Upper lobe of right lung (tissue), 1 donor: Measurements from ENCODE around the gene PRKN. TPM values are rescaled to one million over a fixed set of nuclear protein-coding genes. Genes with fewer than 3 reads are reported as not detected.

Experiments
- ATAC-seq: fragments of 200-7000 bp; cut with Tn5 transposase; one replicate; pipeline ENCODE4 v1.9.1; 2020; ENCODE audit warnings: mild to moderate bottlenecking, moderate library complexity
- DNase-seq: peaks from one replicate; pipeline ENCODE4 v3.0.0-alpha.2; 2020
- H3K27ac ChIP-seq: fragments of 200-600 bp; one replicate; pipeline ENCODE4 v1.8.0; 2022
- H3K27me3 ChIP-seq: fragments of 200-600 bp; one replicate; pipeline ENCODE4 v1.8.0; 2022; ENCODE audit warnings: mild to moderate bottlenecking
- H3K36me3 ChIP-seq: fragments of 200-600 bp; one replicate; pipeline ENCODE4 v1.8.0; 2022
- H3K4me1 ChIP-seq: fragments of 200-600 bp; one replicate; pipeline ENCODE4 v1.8.0; 2022
- H3K4me3 ChIP-seq: fragments of 200-600 bp; one replicate; pipeline ENCODE4 v1.8.0; 2022; ENCODE audit warnings: mild to moderate bottlenecking
- H3K9me3 ChIP-seq: fragments of 200-600 bp; one replicate; pipeline ENCODE4 v1.8.0; 2022
- intact Hi-C: fragments of 100-400 bp; cut with DNase I; formaldehyde crosslinking; loops from one replicate; pipeline ENCODE4 v1.11.0; 2022
- total RNA-seq: library from RNA; stranded (reverse); fragmentation: NEBNext Ultra II Directional; extraction: Animal tissue kit (Norgen Biotek cat#: 25700); gene quantifications from one replicate; pipeline ENCODE4 v1.2.1, GENCODE V29; 2021
- TF ChIP-seq, protein P1 (sequence below): fragments of 200-600 bp; IDR thresholded peaks from one replicate; pipeline ENCODE4 v1.8.0; 2022; ENCODE audit warnings: antibody characterized with exemption
- donor health status: DM: no; HTN: yes; CAD: no; lungs with severe emphysema.

The PRKN gene
- total RNA-seq, 1 donor from 2014 or later, result 2.7 TPM

DNA sequence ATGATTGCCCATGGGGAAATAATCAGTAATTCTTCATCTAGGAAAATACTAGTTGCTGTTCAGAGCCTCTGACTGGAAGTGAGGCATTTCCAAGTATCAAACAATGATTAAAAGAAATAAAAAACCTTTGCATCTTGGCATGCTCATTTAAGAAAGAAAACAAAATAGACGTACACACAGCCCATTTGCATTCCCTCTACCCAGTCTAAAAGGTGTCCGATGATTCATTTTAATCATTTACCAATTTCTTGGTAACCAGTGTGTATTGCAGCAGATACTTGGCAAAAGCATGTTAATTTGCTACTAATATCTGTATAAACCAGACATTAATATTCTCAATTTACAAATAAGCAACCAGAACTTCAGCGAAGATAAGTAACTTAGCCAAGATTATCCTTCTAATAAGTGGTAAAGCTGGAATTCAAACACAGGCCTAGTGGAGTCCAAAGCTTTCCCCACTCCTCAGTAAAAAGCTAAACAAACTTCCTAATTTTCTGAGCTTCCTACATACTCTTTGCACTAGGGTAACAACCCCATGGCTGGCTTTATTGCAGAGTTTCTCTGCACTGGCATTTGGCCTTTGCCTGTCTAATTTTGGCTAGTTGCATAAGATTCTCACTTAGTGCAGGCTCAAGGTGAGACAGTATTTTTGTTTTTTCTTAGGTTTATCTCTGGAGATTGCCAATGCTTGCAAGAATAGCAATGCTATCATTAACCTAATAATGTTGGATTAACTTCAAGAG is 338.1 kb downstream of the PRKN start:
- Histone ChIP-seq H3K27me3 (no peaks in the 10 kb centered on the region), H3K36me3 (no peaks in the 10 kb centered on the region), H3K4me1 (no peaks in the 10 kb centered on the region), H3K27ac (no peak overlapping the region), H3K9me3 (no peaks in the 10 kb centered on the region), H3K4me3 (no peak overlapping the region)
- DNase-seq (no peak), ATAC-seq (no peak)
- intact Hi-C loops, result no loop called here
- TF ChIP-seq, protein P1, sequence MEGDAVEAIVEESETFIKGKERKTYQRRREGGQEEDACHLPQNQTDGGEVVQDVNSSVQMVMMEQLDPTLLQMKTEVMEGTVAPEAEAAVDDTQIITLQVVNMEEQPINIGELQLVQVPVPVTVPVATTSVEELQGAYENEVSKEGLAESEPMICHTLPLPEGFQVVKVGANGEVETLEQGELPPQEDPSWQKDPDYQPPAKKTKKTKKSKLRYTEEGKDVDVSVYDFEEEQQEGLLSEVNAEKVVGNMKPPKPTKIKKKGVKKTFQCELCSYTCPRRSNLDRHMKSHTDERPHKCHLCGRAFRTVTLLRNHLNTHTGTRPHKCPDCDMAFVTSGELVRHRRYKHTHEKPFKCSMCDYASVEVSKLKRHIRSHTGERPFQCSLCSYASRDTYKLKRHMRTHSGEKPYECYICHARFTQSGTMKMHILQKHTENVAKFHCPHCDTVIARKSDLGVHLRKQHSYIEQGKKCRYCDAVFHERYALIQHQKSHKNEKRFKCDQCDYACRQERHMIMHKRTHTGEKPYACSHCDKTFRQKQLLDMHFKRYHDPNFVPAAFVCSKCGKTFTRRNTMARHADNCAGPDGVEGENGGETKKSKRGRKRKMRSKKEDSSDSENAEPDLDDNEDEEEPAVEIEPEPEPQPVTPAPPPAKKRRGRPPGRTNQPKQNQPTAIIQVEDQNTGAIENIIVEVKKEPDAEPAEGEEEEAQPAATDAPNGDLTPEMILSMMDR, result no peak

- Histone ChIP-seq H3K4me3 (no peak overlapping the region), H3K9me3 (no peaks in the 10 kb centered on the region), H3K27me3 (no peaks in the 10 kb centered on the region), H3K27ac (no peak overlapping the region), H3K36me3 (no peaks in the 10 kb centered on the region), H3K4me1 (no peaks in the 10 kb centered on the region)
- ATAC-seq, result no peak
- intact Hi-C loops, result no loop called here
- TF ChIP-seq, protein P1, result no peak
- DNase-seq, result no peak
Measured at GRCh38 chr6:162388383-162388777, 339.2 kb downstream of the PRKN start.

DNA sequence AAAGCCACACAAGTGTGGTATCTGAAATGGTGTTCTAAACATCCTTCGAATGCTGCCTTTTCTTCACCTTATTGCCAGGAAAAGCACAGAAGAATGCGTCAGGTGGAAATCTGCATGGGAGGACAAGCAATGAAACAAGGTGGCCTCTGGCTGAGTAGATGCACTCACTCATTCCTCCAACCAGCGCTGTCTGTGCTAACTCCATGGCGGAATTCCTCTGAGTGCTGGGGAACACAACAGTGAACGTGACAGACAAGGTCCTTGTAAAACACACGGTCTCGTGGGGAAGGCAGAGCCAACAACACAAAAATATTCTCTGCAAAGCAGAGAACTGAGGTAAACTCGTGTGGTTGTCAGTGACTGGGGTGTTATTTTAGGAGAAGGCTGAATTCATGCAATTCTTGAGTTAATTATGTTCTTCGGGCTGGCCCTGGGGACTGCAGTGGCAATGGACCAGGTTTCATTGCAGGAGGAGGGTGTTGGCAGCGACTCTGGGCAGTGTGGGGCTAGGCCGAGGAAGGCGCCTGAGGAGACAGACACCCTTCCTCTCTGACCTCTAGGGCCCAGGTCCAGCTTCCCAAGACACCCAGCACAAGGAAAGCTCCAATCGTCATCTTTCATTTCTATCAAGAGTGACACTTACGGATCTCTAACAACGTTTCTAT is 339.7 kb downstream of the PRKN start:
- ATAC-seq, result no peak
- intact Hi-C loops, result no loop called here
- H3K27me3 ChIP-seq, result no peaks in the 10 kb centered on the region

GRCh38 chr6:162385980-162386379 is 341.6 kb downstream of the PRKN start:
- no peaks in the 10 kb centered on the region for H3K4me1 ChIP-seq
- DNase-seq (no peak), ATAC-seq (no peak)
- no peak overlapping the region for H3K27ac ChIP-seq
- TF ChIP-seq, protein P1, result no peak
- no peak overlapping the region for H3K4me3 ChIP-seq
- intact Hi-C loops, result no loop called here
- H3K27me3 ChIP-seq, result no peaks in the 10 kb centered on the region
- H3K36me3 ChIP-seq, result no peaks in the 10 kb centered on the region
- H3K9me3 ChIP-seq, result no peaks in the 10 kb centered on the region

More for the DNA sequence above, 339.7 kb downstream of the PRKN start:
- Histone ChIP-seq H3K4me3 (no peak overlapping the region), H3K4me1 (no peaks in the 10 kb centered on the region), H3K9me3 (no peaks in the 10 kb centered on the region), H3K36me3 (no peaks in the 10 kb centered on the region), H3K27ac (no peak overlapping the region)
- TF ChIP-seq, protein P1, result no peak
- no peak for DNase-seq

DNA sequence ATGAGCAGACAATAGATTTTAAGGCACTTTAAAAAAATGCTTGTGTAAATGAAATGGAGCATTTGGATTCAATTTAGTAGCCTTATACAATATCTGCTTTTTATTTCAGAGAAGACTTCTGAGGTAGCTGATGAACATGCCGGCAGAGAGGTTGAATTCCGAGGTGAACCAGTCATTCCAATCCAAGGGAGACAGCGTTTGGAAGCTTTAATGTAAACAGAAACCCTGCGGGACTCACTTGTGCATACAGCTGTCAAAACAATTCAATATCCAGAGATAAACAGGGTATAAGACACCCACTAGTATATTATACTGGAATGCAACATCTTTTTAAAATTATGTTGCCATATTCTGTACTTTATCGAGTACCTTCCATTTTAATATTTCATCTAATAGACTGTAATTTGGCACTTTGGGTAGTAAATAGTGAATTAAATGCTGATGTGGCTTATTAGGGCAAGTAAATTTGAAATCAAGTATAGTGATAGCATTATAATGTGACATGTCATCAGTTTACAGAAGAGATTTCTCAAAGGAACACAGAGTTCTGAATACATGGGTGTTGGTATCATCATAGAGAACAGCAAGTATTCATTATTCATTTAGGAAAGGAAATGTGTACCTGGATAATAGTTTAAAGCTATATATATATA is 347.7 kb downstream of the PRKN start:
- no peak overlapping the region for H3K4me3 ChIP-seq
- TF ChIP-seq, protein P1, result no peak
- H3K9me3 ChIP-seq, result no peaks in the 10 kb centered on the region
- no peaks in the 10 kb centered on the region for H3K27me3 ChIP-seq
- no peaks in the 10 kb centered on the region for H3K4me1 ChIP-seq
- H3K27ac ChIP-seq, result no peak overlapping the region
- no peak for ATAC-seq
- no peaks in the 10 kb centered on the region for H3K36me3 ChIP-seq
- no peak for DNase-seq
- intact Hi-C loops, result no loop called here
